DND-41 (cell line): ENCODE results near the gene PRR23E.

Source experiments
- ATAC-seq: fragments of 200-7000 bp; cut with Tn5 transposase; 3 replicates; pipeline ENCODE4 v1.9.1; 2021; ENCODE audit warnings: low read depth; ENCODE audit not compliant: insufficient read depth
- DNase-seq: peaks from one replicate; pipeline ENCODE4 v3.0.0-alpha.2; 2020
- H2AFZ ChIP-seq: 2 replicates; pipeline ENCODE4 v1.6.0; 2012; ENCODE audit warnings: low read depth, low read length
- H3K27ac ChIP-seq: 2 replicates; pipeline ENCODE4 v1.5.1; 2012; ENCODE audit warnings: low read length, inconsistent platforms
- H3K27me3 ChIP-seq: fragments of 200-600 bp; sonication (generic); 2 replicates; pipeline ENCODE4 v1.6.0; 2012; ENCODE audit warnings: low read length, mild to moderate bottlenecking, inconsistent platforms; ENCODE audit not compliant: insufficient read depth, poor library complexity
- H3K36me3 ChIP-seq: 2 replicates; pipeline ENCODE4 v1.5.1; 2012; ENCODE audit warnings: low read length, inconsistent platforms; ENCODE audit not compliant: insufficient read depth
- H3K4me1 ChIP-seq: 2 replicates; pipeline ENCODE4 v1.5.1; 2012; ENCODE audit warnings: mild to moderate bottlenecking, low read length; ENCODE audit not compliant: insufficient read depth
- H3K4me2 ChIP-seq: 2 replicates; pipeline ENCODE4 v1.6.0; 2012; ENCODE audit warnings: mild to moderate bottlenecking, moderate library complexity, low read length, inconsistent platforms; ENCODE audit not compliant: insufficient read depth
- H3K4me3 ChIP-seq, 2 experiments: fragments of 200-600 bp in 1 of 2; shearing (Covaris generic) in 1 of 2; 2 replicates each; pipeline ENCODE4 v1.5.1; 2012 to 2016; ENCODE audit warnings: inconsistent platforms in 2 of 2, low read length in 2 of 2, mild to moderate bottlenecking in 2 of 2, low read depth in 1 of 2, moderate library complexity in 1 of 2
- H3K79me2 ChIP-seq: 2 replicates; pipeline ENCODE4 v1.6.0; 2012; ENCODE audit warnings: low read length, inconsistent platforms; ENCODE audit not compliant: insufficient read depth
- H3K9ac ChIP-seq: 2 replicates; pipeline ENCODE4 v1.6.0; 2012; ENCODE audit warnings: low read depth, mild to moderate bottlenecking, inconsistent platforms, low read length, moderate library complexity
- H3K9me3 ChIP-seq: 2 replicates; pipeline ENCODE4 v1.5.1; 2012; ENCODE audit warnings: low read length, moderate library complexity, mild to moderate bottlenecking, inconsistent platforms; ENCODE audit not compliant: insufficient read depth, severe bottlenecking
- H4K20me1 ChIP-seq: 2 replicates; pipeline ENCODE4 v1.6.0; 2012; ENCODE audit warnings: low read length; ENCODE audit not compliant: insufficient read depth
- EZH2 ChIP-seq: IDR thresholded peaks from 3 replicates; pipeline ENCODE4 v1.6.1; 2012; ENCODE audit warnings: borderline replicate concordance, low read depth, mild to moderate bottlenecking, moderate library complexity, low read length, inconsistent platforms; ENCODE audit not compliant: severe bottlenecking
- TF ChIP-seq, protein P1 (sequence below): IDR thresholded peaks from 2 replicates; pipeline ENCODE4 v1.5.1; 2012; ENCODE audit warnings: borderline replicate concordance, low read length, moderate library complexity, mild to moderate bottlenecking; ENCODE audit not compliant: poor library complexity, severe bottlenecking; ENCODE audit errors: extremely low read depth

PRR23E gene

DNA sequence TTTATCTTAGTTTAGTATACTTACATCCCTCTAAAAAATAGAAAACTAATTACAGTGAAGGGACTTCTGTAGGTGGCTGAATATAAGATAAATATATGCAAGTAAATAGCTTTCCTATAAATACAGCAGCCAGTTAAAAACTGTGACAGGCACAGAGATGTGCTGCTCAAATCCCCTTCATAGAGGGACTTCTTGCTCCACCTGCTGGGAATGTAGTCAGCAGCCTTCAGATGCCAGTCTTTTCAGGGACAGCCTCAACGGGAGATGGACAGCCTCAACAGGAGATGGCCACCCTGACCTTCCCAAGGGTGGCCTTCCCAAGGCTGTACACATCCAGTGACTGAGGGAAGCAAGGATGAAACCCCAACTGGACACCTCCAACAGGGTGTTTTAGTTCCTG, 15.7 kb upstream of the PRR23E start:
- ATAC-seq (no peak), DNase-seq (no peak)
- Histone ChIP-seq H3K9me3 (peaks cover 2% of the 10 kb centered on the region), H4K20me1 (no peaks in the 10 kb centered on the region), H3K27ac (no peak overlapping the region), H2AFZ (no peak overlapping the region), H3K79me2 (no peaks in the 10 kb centered on the region), H3K4me3 (no peak overlapping the region), H3K36me3 (no peaks in the 10 kb centered on the region), H3K27me3 (no peaks in the 10 kb centered on the region), H3K9ac (no peak overlapping the region), H3K4me2 (no peak overlapping the region), H3K4me1 (no peaks in the 10 kb centered on the region)
- no peak for TF ChIP-seq EZH2
- TF ChIP-seq, protein P1, sequence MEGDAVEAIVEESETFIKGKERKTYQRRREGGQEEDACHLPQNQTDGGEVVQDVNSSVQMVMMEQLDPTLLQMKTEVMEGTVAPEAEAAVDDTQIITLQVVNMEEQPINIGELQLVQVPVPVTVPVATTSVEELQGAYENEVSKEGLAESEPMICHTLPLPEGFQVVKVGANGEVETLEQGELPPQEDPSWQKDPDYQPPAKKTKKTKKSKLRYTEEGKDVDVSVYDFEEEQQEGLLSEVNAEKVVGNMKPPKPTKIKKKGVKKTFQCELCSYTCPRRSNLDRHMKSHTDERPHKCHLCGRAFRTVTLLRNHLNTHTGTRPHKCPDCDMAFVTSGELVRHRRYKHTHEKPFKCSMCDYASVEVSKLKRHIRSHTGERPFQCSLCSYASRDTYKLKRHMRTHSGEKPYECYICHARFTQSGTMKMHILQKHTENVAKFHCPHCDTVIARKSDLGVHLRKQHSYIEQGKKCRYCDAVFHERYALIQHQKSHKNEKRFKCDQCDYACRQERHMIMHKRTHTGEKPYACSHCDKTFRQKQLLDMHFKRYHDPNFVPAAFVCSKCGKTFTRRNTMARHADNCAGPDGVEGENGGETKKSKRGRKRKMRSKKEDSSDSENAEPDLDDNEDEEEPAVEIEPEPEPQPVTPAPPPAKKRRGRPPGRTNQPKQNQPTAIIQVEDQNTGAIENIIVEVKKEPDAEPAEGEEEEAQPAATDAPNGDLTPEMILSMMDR, result peak; percentile 4

DNA sequence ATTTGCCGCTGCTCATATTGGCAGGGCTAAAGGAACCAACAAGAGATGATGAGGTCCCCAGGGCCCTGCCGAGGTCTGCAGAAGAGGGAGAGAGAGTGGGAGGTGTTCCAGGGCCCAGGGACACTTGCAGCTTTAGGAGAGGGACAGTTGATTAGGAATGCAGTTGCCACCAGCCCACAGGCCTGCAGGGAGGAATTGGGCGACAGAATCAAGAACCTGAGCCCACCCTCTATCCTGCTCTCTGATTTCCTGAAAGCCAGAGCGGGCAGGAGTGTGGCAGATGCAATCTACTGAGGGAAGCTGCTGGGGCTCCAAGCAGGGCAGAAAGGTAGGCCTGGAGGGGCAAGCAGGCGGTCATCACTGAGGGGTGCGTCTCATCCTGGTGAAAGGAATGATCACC, 12.1 kb upstream of the PRR23E start:
- no peak overlapping the region for H2AFZ ChIP-seq
- H3K4me3 ChIP-seq, result no peak overlapping the region
- H4K20me1 ChIP-seq, result no peaks in the 10 kb centered on the region
- no peak overlapping the region for H3K9ac ChIP-seq
- peaks cover 2% of the 10 kb centered on the region for H3K9me3 ChIP-seq
- no peaks in the 10 kb centered on the region for H3K27me3 ChIP-seq
- H3K4me1 ChIP-seq, result no peaks in the 10 kb centered on the region
- H3K4me2 ChIP-seq, result no peak overlapping the region
- no peak for ATAC-seq
- DNase-seq, result no peak
- no peaks in the 10 kb centered on the region for H3K36me3 ChIP-seq
- no peaks in the 10 kb centered on the region for H3K79me2 ChIP-seq
- TF ChIP-seq EZH2, result no peak
- TF ChIP-seq, protein P1, result no peak
- H3K27ac ChIP-seq, result no peak overlapping the region

DNA sequence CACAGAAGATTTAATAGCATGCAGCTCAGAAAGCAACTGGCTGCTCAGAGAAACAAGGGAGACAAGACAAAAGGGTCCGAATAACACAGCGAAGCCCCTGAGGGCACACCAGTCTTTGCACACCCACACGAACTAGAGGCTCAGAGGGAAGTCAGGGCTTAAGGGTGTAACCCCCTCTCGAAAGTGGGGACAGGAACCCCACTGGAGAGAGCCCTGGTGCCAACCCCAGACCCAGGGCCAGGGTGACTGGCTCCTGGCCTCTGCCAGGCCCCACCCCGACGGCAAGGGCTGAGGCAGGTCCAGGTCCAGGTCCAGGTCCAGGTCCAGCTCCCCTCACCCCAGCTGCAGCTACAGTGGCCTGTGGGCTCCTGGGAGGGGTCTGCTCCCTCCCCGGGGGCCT, 10.5 kb upstream of the PRR23E start:
- H3K27ac ChIP-seq, result no peak overlapping the region
- DNase-seq (no peak), ATAC-seq (no peak)
- H3K4me2 ChIP-seq, result no peak overlapping the region
- H3K36me3 ChIP-seq, result no peaks in the 10 kb centered on the region
- no peaks in the 10 kb centered on the region for H3K79me2 ChIP-seq
- H4K20me1 ChIP-seq, result no peaks in the 10 kb centered on the region
- no peaks in the 10 kb centered on the region for H3K27me3 ChIP-seq
- peaks cover 2% of the 10 kb centered on the region for H3K9me3 ChIP-seq
- no peak overlapping the region for H3K4me3 ChIP-seq
- H2AFZ ChIP-seq, result no peak overlapping the region
- TF ChIP-seq EZH2, result no peak
- TF ChIP-seq, protein P1, result no peak
- H3K9ac ChIP-seq, result no peak overlapping the region
- no peaks in the 10 kb centered on the region for H3K4me1 ChIP-seq
